GM12801 (cell line): ENCODE results near the gene HMGN4.

ENCODE experiments used
- CTCF ChIP-seq: IDR thresholded peaks from one replicate; pipeline ENCODE4 v1.5.1; 2011; ENCODE audit warnings: control low read depth; ENCODE audit not compliant: insufficient read length; ENCODE audit errors: extremely low read depth

Gene HMGN4

DNA sequence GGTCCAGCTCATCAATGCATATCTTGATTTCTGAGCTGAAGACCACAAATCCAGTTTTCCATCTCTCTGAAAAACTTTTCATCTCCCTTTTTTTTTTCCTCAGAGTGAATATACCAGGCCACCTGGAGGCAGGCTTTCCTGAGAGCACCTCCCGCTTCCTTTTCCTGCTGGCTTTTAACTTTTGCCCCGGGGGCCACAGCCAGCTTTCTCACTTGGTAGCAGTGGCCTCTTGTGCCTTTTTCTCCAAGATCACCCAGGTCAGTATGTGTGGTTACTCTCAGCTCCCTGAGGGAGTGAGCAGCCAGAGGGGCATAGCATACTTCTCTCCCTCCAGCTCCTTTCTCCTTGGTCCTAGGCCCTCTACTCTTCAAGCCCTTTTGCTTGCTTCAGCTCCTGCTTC is 38.1 kb upstream of the HMGN4 start, which contains the start of gene BTN1A1:
BTN1A1 (plus strand) TSS at position 202 of the 400 bp plus-strand sequence. CDS start 984 bp downstream, outside the sequence.
- TF ChIP-seq CTCF, result no peak

- TF ChIP-seq CTCF, result no peak
These were observed 36.6 kb upstream of the HMGN4 start for GRCh38 chr6:26501482-26501986.

- TF ChIP-seq CTCF, result no peak
These were observed 36.0 kb upstream of the HMGN4 start for GRCh38 chr6:26502165-26502564.

DNA sequence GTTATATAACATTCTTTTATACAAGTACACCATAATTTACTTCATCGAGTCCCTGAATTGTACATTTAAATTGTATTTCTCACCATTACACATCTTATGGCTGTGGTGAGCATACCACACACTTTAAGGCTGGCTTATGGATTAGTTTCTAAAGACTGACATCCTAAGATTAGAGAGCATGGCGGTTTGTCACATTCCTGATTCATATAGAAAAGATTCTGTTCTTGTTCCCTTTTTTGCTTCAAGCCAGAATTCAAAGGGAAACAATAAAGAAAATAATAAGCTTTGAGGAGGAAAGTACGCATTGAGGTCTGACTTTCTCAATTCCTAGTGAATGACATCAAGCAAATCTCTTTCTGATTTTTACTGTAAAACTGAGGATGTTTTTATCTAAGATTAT is 35.5 kb upstream of the HMGN4 start:
- TF ChIP-seq CTCF, result no peak

DNA sequence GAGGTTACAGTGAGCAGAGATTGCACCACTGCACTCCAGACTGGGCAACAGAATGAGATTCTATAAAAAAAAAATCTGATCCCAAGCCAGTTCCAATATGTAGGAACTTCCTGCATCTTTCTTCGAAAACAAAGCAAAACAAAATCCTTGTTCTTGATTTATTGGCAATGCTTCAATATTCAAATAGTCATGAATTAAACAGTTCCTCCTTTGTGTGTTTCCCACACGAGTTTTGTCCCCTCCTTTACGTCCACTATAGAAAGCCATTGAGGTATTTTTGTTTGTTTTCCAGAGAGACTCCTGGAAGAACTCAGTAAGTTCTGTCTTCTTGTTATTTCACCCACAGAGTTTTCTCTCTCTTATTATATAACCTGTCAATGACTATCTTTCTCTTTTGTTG is 30.5 kb upstream of the HMGN4 start:
- TF ChIP-seq CTCF, result no peak

- TF ChIP-seq CTCF, result no peak
These were observed 23.2 kb upstream of the HMGN4 start for GRCh38 chr6:26514984-26515383.

- no peak for TF ChIP-seq CTCF
These were observed 21.4 kb upstream of the HMGN4 start for GRCh38 chr6:26516481-26517427.
